Lung (tissue), 12 donors: ENCODE measurements around the gene SLC25A20. TPM values are rescaled to one million over a fixed set of nuclear protein-coding genes. Genes with fewer than 3 reads are reported as not detected.

Experiments used
- ATAC-seq: fragments of 200-7000 bp; cut with Tn5 transposase; one replicate; pipeline ENCODE4 v1.9.1; 2020; ENCODE audit warnings: moderate number of reproducible peaks; ENCODE audit not compliant: insufficient read depth, low FRiP score
- DNase-seq, 3 donors: peaks; one replicate each; pipeline ENCODE4 v3.0.0-alpha.2; 2013 to 2017
- H3K27ac ChIP-seq, 2 donors: one replicate each; pipeline ENCODE4 v1.5.1; 2013; ENCODE audit warnings: mild to moderate bottlenecking in 2 of 2, moderate library complexity in 2 of 2, control low read depth in 1 of 2, inconsistent platforms in 1 of 2, low read depth in 1 of 2, low read length in 1 of 2
- H3K27me3 ChIP-seq, 3 donors: one replicate each; pipeline ENCODE4 v1.5.1; 2013; ENCODE audit warnings: low read length in 2 of 3; ENCODE audit not compliant: control insufficient read depth in 3 of 3, insufficient read depth in 3 of 3
- H3K36me3 ChIP-seq, 4 donors: one replicate each; pipeline ENCODE4 v1.5.1; 2013; ENCODE audit warnings: low read length in 4 of 4, mild to moderate bottlenecking in 1 of 4, moderate library complexity in 1 of 4; ENCODE audit not compliant: control insufficient read depth in 4 of 4, insufficient read depth in 4 of 4
- H3K4me1 ChIP-seq, 5 donors: one replicate each; pipeline ENCODE4 v1.5.1; 2013; ENCODE audit warnings: low read length in 5 of 5, mild to moderate bottlenecking in 2 of 5, moderate library complexity in 1 of 5; ENCODE audit not compliant: control insufficient read depth in 5 of 5, insufficient read depth in 5 of 5
- H3K4me3 ChIP-seq: one replicate; pipeline ENCODE4 v1.5.1; 2013; ENCODE audit warnings: mild to moderate bottlenecking, control low read depth, moderate library complexity
- H3K9ac ChIP-seq, 2 donors: one replicate each; pipeline ENCODE4 v1.5.1; 2013; ENCODE audit warnings: low read length in 2 of 2, control low read depth in 1 of 2; ENCODE audit not compliant: insufficient read depth in 1 of 2
- H3K9me3 ChIP-seq, 4 donors: one replicate each; pipeline ENCODE4 v1.5.1; 2013; ENCODE audit warnings: low read length in 3 of 4, mild to moderate bottlenecking in 1 of 4, moderate library complexity in 1 of 4; ENCODE audit not compliant: control insufficient read depth in 4 of 4, insufficient read depth in 3 of 4
- CTCF ChIP-seq: IDR thresholded peaks from 2 replicates; pipeline ENCODE4 v1.5.1; 2012; ENCODE audit warnings: mild to moderate bottlenecking; ENCODE audit errors: control extremely low read depth, extremely low read depth
- WGBS, 2 donors: extraction: QIAGEN DNeasy Blood & Tissue Kit; methylation state at CpG; one replicate each; pipeline ENCODE4 v1.1.7; 2013; 5-methylcytosine and 5-hydroxymethylcytosine counted together
- polyA plus RNA-seq, 2 donors: library from polyadenylated mRNA; stranded (reverse); fragments of 200-250 nt; gene quantifications; one replicate each; pipeline ENCODE4 v1.2.1, GENCODE V29; 2013
- total RNA-seq, 2 donors: library from RNA; depleted of rRNA in 1 of 2; stranded (reverse); fragments of >200 nt in 1 of 2; gene quantifications; one replicate each; pipeline ENCODE4 v1.2.1, GENCODE V29; 2014 to 2021
- donor health status: control.
- donor health status: control.
- donor health status: Bipolar disorder and iron deficiency.
- donor health status: healthy.
- donor health status: DM: yes; HTN: yes; CAD: no.

Gene SLC25A20
- total and polyA plus RNA-seq, 4 donors, result 8.1 to 19.3 (median 14.6) TPM

GRCh38 chr3:48938689-48939088, 40.0 kb upstream of the SLC25A20 start:
- 90 to 93% methylated on average over 3 of the region's 3 CpGs for WGBS, 2 donors
- H3K4me1 ChIP-seq, result peaks cover 0 to 9% (median 0%) of the 10 kb centered on the region in 5 donors

GRCh38 chr3:48938156-48938555, 39.5 kb upstream of the SLC25A20 start:
- H3K36me3 ChIP-seq, result peaks cover 1 to 13% (median 5%) of the 10 kb centered on the region in 4 donors
- H3K4me3 ChIP-seq, result no peak overlapping the region
- TF ChIP-seq CTCF, result no peak
- no peak for DNase-seq
- H3K9me3 ChIP-seq, result no peaks in the 10 kb centered on the region
- no peak overlapping the region for H3K9ac ChIP-seq
- H3K27ac ChIP-seq, result no peak overlapping the region
- ATAC-seq, result no peak
- no peaks in the 10 kb centered on the region for H3K27me3 ChIP-seq
- peaks cover 0 to 8% (median 0%) of the 10 kb centered on the region in 5 donors for H3K4me1 ChIP-seq

More at GRCh38 chr3:48938689-48939088, 40.0 kb upstream of the SLC25A20 start:
- no peak overlapping the region for H3K9ac ChIP-seq
- TF ChIP-seq CTCF, result no peak
- H3K27me3 ChIP-seq, result no peaks in the 10 kb centered on the region
- no peaks in the 10 kb centered on the region for H3K9me3 ChIP-seq
- no peak overlapping the region for H3K4me3 ChIP-seq
- no peak for ATAC-seq
- H3K36me3 ChIP-seq, result peaks cover 0 to 12% (median 4%) of the 10 kb centered on the region in 4 donors
- no peak for DNase-seq
- no peak overlapping the region for H3K27ac ChIP-seq

- 67 to 85% methylated on average over 4 of the region's 4 CpGs for WGBS, 2 donors
- Histone ChIP-seq H3K4me1 (peaks cover 0 to 15% (median 0%) of the 10 kb centered on the region in 5 donors), H3K27me3 (no peaks in the 10 kb centered on the region), H3K4me3 (no peak overlapping the region), H3K9ac (no peak overlapping the region), H3K36me3 (peaks cover 3 to 16% (median 6%) of the 10 kb centered on the region in 4 donors), H3K27ac (peak overlapping the region in 1 of 2 donors; percentile 9), H3K9me3 (no peaks in the 10 kb centered on the region)
- DNase-seq (no peak), ATAC-seq (no peak)
- TF ChIP-seq CTCF, result no peak
Observed at GRCh38 chr3:48935530-48935929, 36.8 kb upstream of the SLC25A20 start.
